ENCODE measurements around the gene HOXB3.

DNA sequence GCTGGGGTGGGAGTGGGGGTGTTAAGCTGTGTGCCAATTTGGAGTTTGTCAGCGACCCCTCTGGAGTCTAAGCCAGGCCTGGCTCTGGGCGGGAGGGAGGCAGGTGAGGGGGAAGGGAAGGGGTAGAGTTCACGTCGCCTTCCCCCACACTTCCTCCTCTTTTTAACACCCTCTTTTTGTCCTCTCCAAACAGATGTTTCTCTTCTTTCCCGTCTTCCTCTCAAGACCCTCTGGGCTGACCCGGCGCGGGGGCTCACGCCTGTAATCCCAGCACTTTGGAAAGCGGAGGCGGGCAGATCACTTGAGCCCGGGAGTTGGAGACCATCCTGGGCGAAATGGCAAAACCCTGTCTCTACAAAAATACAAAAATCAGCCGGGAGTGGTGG lies 62.5 kb downstream of the HOXB3 start:
- TF ChIP-seq POLR2AphosphoS5 (IDR thresholded peaks at IDR 0.05) (no peak), POLR2A (IDR thresholded peaks at IDR 0.05) (no peak)

Measured in transverse colon (tissue), 3 donors.